Measurements from ENCODE around the gene GPR61.

GRCh38 chr1:109521002-109521951 lies 18.4 kb upstream of the GPR61 start:
- no peak for TF ChIP-seq CTCF (IDR thresholded peaks at IDR 0.05)
- no peak for TF ChIP-seq POLR2A (IDR thresholded peaks at IDR 0.05)
